NCI-H1092 (cell line): ENCODE measurements around the gene YAF2.

Experiments
- DNase-seq: peaks from one replicate; lab custom pipeline; 2025; lab: John Stamatoyannopoulos, UW

YAF2 gene

GRCh38 chr12:42238240-42239140 lies at the start of gene YAF2:
Gene YAF2, minus strand, starts transcription at chr12:42238248. Its CDS starts 68 bp downstream, at chr12:42238180.
- DNase-seq: peak; percentile 80

GRCh38 chr12:42286741-42287140 lies 48.7 kb upstream of the YAF2 start:
- no peak for DNase-seq

GRCh38 chr12:42285431-42285830 lies 47.4 kb upstream of the YAF2 start:
- DNase-seq: no peak

GRCh38 chr12:42284876-42285275 lies 46.8 kb upstream of the YAF2 start:
- no peak for DNase-seq

- DNase-seq: no peak
These were observed 46.1 kb upstream of the YAF2 start for GRCh38 chr12:42284157-42284556.

GRCh38 chr12:42283739-42284138 lies 45.7 kb upstream of the YAF2 start:
- DNase-seq: no peak

GRCh38 chr12:42282294-42282693 lies 44.2 kb upstream of the YAF2 start:
- DNase-seq: no peak

- no peak for DNase-seq
These were observed 43.8 kb upstream of the YAF2 start for GRCh38 chr12:42281844-42282243.

GRCh38 chr12:42281278-42281677 lies 43.2 kb upstream of the YAF2 start:
- peak; percentile 5 for DNase-seq

- DNase-seq: no peak
These were observed 40.1 kb upstream of the YAF2 start for GRCh38 chr12:42278128-42278510.

- no peak for DNase-seq
These were observed 39.5 kb upstream of the YAF2 start for GRCh38 chr12:42277396-42278127.

- no peak for DNase-seq
These were observed 37.5 kb upstream of the YAF2 start for GRCh38 chr12:42275499-42275898.

GRCh38 chr12:42273706-42274105 lies 35.7 kb upstream of the YAF2 start:
- DNase-seq: no peak

GRCh38 chr12:42270596-42270995 lies 32.5 kb upstream of the YAF2 start:
- DNase-seq: no peak

- DNase-seq: no peak
These were observed 29.6 kb upstream of the YAF2 start for GRCh38 chr12:42267413-42268190.

- no peak for DNase-seq
These were observed 28.7 kb upstream of the YAF2 start for GRCh38 chr12:42266579-42267230.

GRCh38 chr12:42262271-42262670 lies 24.2 kb upstream of the YAF2 start:
- DNase-seq: no peak

GRCh38 chr12:42261708-42262107 lies 23.7 kb upstream of the YAF2 start:
- DNase-seq: no peak

GRCh38 chr12:42260518-42260917 lies 22.5 kb upstream of the YAF2 start:
- DNase-seq: no peak

GRCh38 chr12:42259699-42260098 lies 21.7 kb upstream of the YAF2 start:
- DNase-seq: no peak

- DNase-seq: no peak
These were observed 17.8 kb upstream of the YAF2 start for GRCh38 chr12:42255866-42256261.
